GM12878 (cell line): ENCODE data around the gene LMTK2. TPM values are rescaled to one million over a fixed set of nuclear protein-coding genes. Genes with fewer than 3 reads are reported as not detected.

Experiments
- ATAC-seq: fragments of 200-7000 bp; cut with Tn5 transposase; 3 replicates; pipeline ENCODE4 v1.9.1; 2020; ENCODE audit warnings: mild to moderate bottlenecking, moderate library complexity
- BruUV-seq: library from RNA; stranded (reverse); fragments of 400-500 nt; replicated peaks from 2 replicates; lab custom pipeline; 2021; lab: Mats Ljungman, UMichigan
- CTCF ChIA-PET: fragments of 300-600 bp; sonication (Branson Sonifier 250); formaldehyde crosslinking; extraction: SDS; loops from one replicate; lab custom pipeline; 2021; ENCODE audit warnings: inconsistent platforms; lab: Yijun Ruan, JAX
- POLR2A ChIA-PET: fragments of 350-600 bp; formaldehyde crosslinking; extraction: SDS; loops from one replicate; lab custom pipeline; 2021; ENCODE audit warnings: inconsistent platforms; lab: Charles Lee
- RAD21 ChIA-PET: fragments of 300-600 bp; sonication (Branson Sonifier 250); formaldehyde crosslinking; loops from one replicate; lab custom pipeline; 2023; ENCODE audit warnings: antibody characterized with exemption; ENCODE audit not compliant: unreplicated experiment; lab: Charles Lee
- SMC1A ChIA-PET: fragments of 300-600 bp; sonication (Branson Sonifier 250); formaldehyde crosslinking; loops from one replicate; lab custom pipeline; 2023; ENCODE audit not compliant: unreplicated experiment, uncharacterized antibody; lab: Charles Lee
- DNase-seq: peaks from one replicate; pipeline ENCODE4 v3.0.0-alpha.2; 2011; ENCODE audit warnings: low read depth, low spot score
- FAIRE-seq: peaks from 3 replicates; lab custom pipeline; 2011; peaks lifted over from hg19 to GRCh38; lab: Jason Lieb, UNC
- H2AFZ ChIP-seq: 2 replicates; pipeline ENCODE4 v1.6.0; 2011; ENCODE audit warnings: low read depth, low read length, control low read depth; ENCODE audit not compliant: control insufficient read depth
- H3K27ac ChIP-seq: 2 replicates; pipeline ENCODE4 v1.5.1; 2011; ENCODE audit warnings: control low read depth; ENCODE audit not compliant: control insufficient read depth, insufficient read depth
- H3K27me3 ChIP-seq, 2 experiments: replicated peaks in 1 of 2; 2 replicates each; pipeline versions ENCODE4 v1.6.0 to v1.6.1; 2011; ENCODE audit warnings: low read length in 1 of 2; ENCODE audit not compliant: control insufficient read depth in 2 of 2, insufficient read depth in 2 of 2
- H3K36me3 ChIP-seq, 2 experiments: 2 replicates each; pipeline ENCODE4 v1.5.1; 2011; ENCODE audit warnings: low read length in 1 of 2; ENCODE audit not compliant: control insufficient read depth in 2 of 2, insufficient read depth in 2 of 2
- H3K4me1 ChIP-seq: 2 replicates; pipeline ENCODE4 v1.6.1; 2011; ENCODE audit warnings: mild to moderate bottlenecking, low read length, moderate library complexity, mixed read lengths; ENCODE audit not compliant: control insufficient read depth, insufficient read depth
- H3K4me2 ChIP-seq: 2 replicates; pipeline ENCODE4 v1.6.0; 2011; ENCODE audit warnings: control low read depth; ENCODE audit not compliant: control insufficient read depth, insufficient read depth
- H3K4me3 ChIP-seq: fragments of 200-600 bp; sonication (generic); 2 replicates; pipeline ENCODE4 v1.5.1; 2016
- H3K79me2 ChIP-seq: 2 replicates; pipeline ENCODE4 v1.6.0; 2011; ENCODE audit warnings: low read length; ENCODE audit not compliant: control insufficient read depth, insufficient read depth
- H3K9ac ChIP-seq: 2 replicates; pipeline ENCODE4 v1.8.0; 2011; ENCODE audit warnings: low read length, control low read depth, mixed read lengths; ENCODE audit not compliant: control insufficient read depth, insufficient read depth
- H3K9me3 ChIP-seq: replicated peaks from 3 replicates; pipeline ENCODE4 v1.5.1; 2011; ENCODE audit warnings: mild to moderate bottlenecking, low read length; ENCODE audit not compliant: control insufficient read depth, insufficient read depth
- H4K20me1 ChIP-seq: 2 replicates; pipeline ENCODE4 v1.6.0; 2011; ENCODE audit not compliant: control insufficient read depth, insufficient read depth
- DPF2 ChIP-seq: fragments of 450-650 bp; IDR thresholded peaks from 2 replicates; pipeline ENCODE4 v1.6.1; 2017; ENCODE audit warnings: mild to moderate bottlenecking
- ETV6 ChIP-seq, 2 experiments: fragments of 450-650 bp in 1 of 2; IDR thresholded peaks in 1 of 2; conservative IDR thresholded peaks in 1 of 2; 2 replicates each; pipeline ENCODE4 v1.6.1; 2014; ENCODE audit warnings: antibody characterized with exemption in 1 of 2, borderline replicate concordance in 1 of 2, low read depth in 1 of 2, mild to moderate bottlenecking in 1 of 2, moderate library complexity in 1 of 2
- HCFC1 ChIP-seq: fragments of 150-350 bp; IDR thresholded peaks from 2 replicates; pipeline ENCODE4 v1.6.1; 2014; ENCODE audit warnings: low read length
- HDGF ChIP-seq: fragments of 450-650 bp; IDR thresholded peaks from 2 replicates; pipeline ENCODE4 v1.6.1; 2016; ENCODE audit warnings: antibody characterized with exemption
- IRF4 ChIP-seq: IDR thresholded peaks from 2 replicates; pipeline ENCODE4 v1.6.1; 2011; ENCODE audit warnings: low read depth, low read length
- KLF5 ChIP-seq: fragments of 450-650 bp; IDR thresholded peaks from 2 replicates; pipeline ENCODE4 v1.6.1; 2014; ENCODE audit warnings: mild to moderate bottlenecking; ENCODE audit not compliant: partially characterized antibody
- NFIC ChIP-seq: IDR thresholded peaks from 2 replicates; pipeline ENCODE4 v1.6.1; 2012; ENCODE audit warnings: low read depth, mild to moderate bottlenecking, inconsistent platforms, low read length, moderate library complexity
- RELA ChIP-seq: fragments of 450-650 bp; IDR thresholded peaks from 2 replicates; pipeline ENCODE4 v1.8.0; 2014; ENCODE audit warnings: borderline replicate concordance; ENCODE audit not compliant: partially characterized antibody
- REST ChIP-seq: IDR thresholded peaks from 2 replicates; pipeline ENCODE4 v1.6.1; 2012; ENCODE audit warnings: mild to moderate bottlenecking, low read depth, low read length
- SRF ChIP-seq, 2 experiments: IDR thresholded peaks; 2 replicates each; pipeline ENCODE4 v1.6.1; 2011; ENCODE audit warnings: low read depth in 2 of 2, low read length in 2 of 2, mild to moderate bottlenecking in 1 of 2, moderate library complexity in 1 of 2
- SUPT20H ChIP-seq: IDR thresholded peaks from 2 replicates; pipeline ENCODE4 v1.6.1; 2011; ENCODE audit warnings: low read depth, mild to moderate bottlenecking, low read length, moderate library complexity, borderline replicate concordance; ENCODE audit not compliant: control insufficient read depth
- TARDBP ChIP-seq: IDR thresholded peaks from 2 replicates; pipeline ENCODE4 v1.6.1; 2016; ENCODE audit warnings: borderline replicate concordance
- YY1 ChIP-seq: IDR thresholded peaks from 2 replicates; pipeline ENCODE4 v1.6.1; 2011; ENCODE audit warnings: low read depth, mild to moderate bottlenecking, low read length
- ZNF217 ChIP-seq: fragments of 450-650 bp; IDR thresholded peaks from 2 replicates; pipeline ENCODE4 v1.6.1; 2017; ENCODE audit warnings: antibody characterized with exemption, mild to moderate bottlenecking
- whole genome bisulfite sequencing: methylation state at CpG from one replicate; pipeline ENCODE4 v1.1.6; 2016; ENCODE audit warnings: low lambda C conversion rate; ENCODE audit not compliant: insufficient replicate concordance, insufficient coverage; ENCODE audit errors: missing lambda C conversion rate; 5-methylcytosine and 5-hydroxymethylcytosine counted together
- in situ Hi-C: fragments of 300-500 bp; cut with MboI; formaldehyde crosslinking; loops from 9 replicates; pipeline ENCODE4 v1.14.3; 2018; ENCODE audit warnings: mixed read lengths
- intact Hi-C: fragments of 100-400 bp; cut with micrococcal nuclease; formaldehyde crosslinking; loops from one replicate; pipeline ENCODE4 v1.14.2; 2022; ENCODE audit not compliant: unreplicated experiment
- polyA plus RNA-seq, 11 experiments: library from polyadenylated mRNA; depleted of rRNA in 4 of 11; unstranded in 6 of 11; stranded (reverse) in 5 of 11; fragments of >200 nt; fragmentation: Nextera tagmentation in 4 of 11; fragmentation: Illumina TruSeq in 1 of 11; extraction: Ambion mirVana in 4 of 11; extraction: Trizol in 1 of 11; gene quantifications; 1 replicate in 1 of 11; 2 replicates in 10 of 11; pipeline versions ENCODE4 v1.2.1 to v1.2.3, GENCODE V29; 2011 to 2016; ENCODE audit warnings: inconsistent platforms in 2 of 11, missing spikeins in 2 of 11, low read depth in 1 of 11
- total RNA-seq, 4 experiments: library from RNA; depleted of rRNA in 3 of 4; stranded (reverse); fragments of >200 nt in 3 of 4; fragmentation: Illumina TruSeq in 1 of 4; extraction: Trizol in 1 of 4; gene quantifications; 2 replicates each; pipeline versions ENCODE4 v1.2.1 to v1.2.3, GENCODE V29; 2013 to 2021

The LMTK2 gene
- total and polyA plus RNA-seq, 10 of the 15 experiments (the other 5 are each of a cell fraction or from before 2014, with no cell fraction given), result 0.68 to 8.7 (median 4.6) TPM

GRCh38 chr7:98236355-98237185 lies 129.9 kb downstream of the LMTK2 start:
- Histone ChIP-seq H3K27me3 (no peaks in the 10 kb centered on the region), H3K4me3 (no peak overlapping the region), H3K4me2 (no peak overlapping the region), H3K9ac (no peak overlapping the region), H3K27ac (no peak overlapping the region), H3K79me2 (no peaks in the 10 kb centered on the region), H2AFZ (no peak overlapping the region), H3K9me3 (no peaks in the 10 kb centered on the region), H4K20me1 (no peaks in the 10 kb centered on the region), H3K36me3 (no peaks in the 10 kb centered on the region), H3K4me1 (no peaks in the 10 kb centered on the region)
- no peak for DNase-seq
- TF ChIP-seq HCFC1 (no peak), ZNF217 (no peak), HDGF (no peak), ETV6 (conservative IDR thresholded peaks at IDR 0.05 in 1 of 2, IDR thresholded peaks at IDR 0.05 in 1 of 2; ENCODE audit: borderline replicate concordance in 1 of 2, low read depth in 1 of 2) (no peak), DPF2 (no peak), TARDBP (no peak), SUPT20H (no peak), REST (no peak), KLF5 (no peak), NFIC (no peak), IRF4 (no peak), SRF (IDR thresholded peaks at IDR 0.05; ENCODE audit: low read depth in 2 of 2, low read length in 2 of 2) (no peak), YY1 (no peak), RELA (no peak)
- ATAC-seq, result no peak
- intact Hi-C loops (no loop called here), in situ Hi-C loops (no loop called here)
- CTCF ChIA-PET, result no interaction called here
- WGBS, result 95% methylated on average over 25 of the region's 25 CpGs
- RAD21 ChIA-PET, result no interaction called here
- no TSS peak for BruUV-seq
- SMC1A ChIA-PET, result no interaction called here
- no peak for FAIRE-seq
- POLR2A ChIA-PET, result interaction anchor here (1.2 kb wide), 1 partner anchor 34 kb away, joined by 3 read pairs; no protein-coding TSS in a partner anchor
